Chondrocyte (in vitro differentiated cells): ENCODE measurements around the gene PICK1. TPM values are rescaled to one million over a fixed set of nuclear protein-coding genes. Genes with fewer than 3 reads are reported as not detected.
A peak's percentile ranks its signal among the peaks of the same experiment; 100 is the strongest.

Source experiments
- DNase-seq: peaks from one replicate; pipeline ENCODE4 v3.0.0; 2021; ENCODE audit warnings: mixed read lengths, low spot score
- H3K27ac Mint-ChIP-seq: one replicate; pipeline ENCODE4 v1.8.0; 2021; ENCODE audit warnings: mild to moderate bottlenecking, moderate library complexity, mixed read lengths; ENCODE audit not compliant: unreplicated experiment
- H3K27me3 Mint-ChIP-seq: 2 replicates; pipeline ENCODE4 v1.8.0; 2021; ENCODE audit warnings: low read depth, mixed read lengths
- H3K36me3 Mint-ChIP-seq: 2 replicates; pipeline ENCODE4 v1.8.0; 2021; ENCODE audit warnings: low read depth, mixed read lengths
- H3K4me1 Mint-ChIP-seq: 2 replicates; pipeline ENCODE4 v1.8.0; 2021; ENCODE audit warnings: low read depth, mild to moderate bottlenecking, mixed read lengths
- H3K4me3 Mint-ChIP-seq: one replicate; pipeline ENCODE4 v1.8.0; 2021; ENCODE audit warnings: mild to moderate bottlenecking, moderate library complexity, mixed read lengths; ENCODE audit not compliant: unreplicated experiment
- H3K9me3 Mint-ChIP-seq: 2 replicates; pipeline ENCODE4 v1.8.0; 2021; ENCODE audit warnings: low read depth, mixed read lengths
- total RNA-seq: library from RNA; stranded (reverse); gene quantifications from 3 replicates; pipeline ENCODE4 v1.2.1, GENCODE V29; 2021
- TF ChIP-seq, protein P1 (sequence below): fragments of 200-600 bp; sonication (generic); IDR thresholded peaks from 2 replicates; pipeline ENCODE4 v1.5.0; 2021; ENCODE audit warnings: antibody characterized with exemption, mild to moderate bottlenecking, moderate library complexity

The PICK1 gene
- total RNA-seq, 1 donor from 2014 or later = 13.5 TPM

DNA sequence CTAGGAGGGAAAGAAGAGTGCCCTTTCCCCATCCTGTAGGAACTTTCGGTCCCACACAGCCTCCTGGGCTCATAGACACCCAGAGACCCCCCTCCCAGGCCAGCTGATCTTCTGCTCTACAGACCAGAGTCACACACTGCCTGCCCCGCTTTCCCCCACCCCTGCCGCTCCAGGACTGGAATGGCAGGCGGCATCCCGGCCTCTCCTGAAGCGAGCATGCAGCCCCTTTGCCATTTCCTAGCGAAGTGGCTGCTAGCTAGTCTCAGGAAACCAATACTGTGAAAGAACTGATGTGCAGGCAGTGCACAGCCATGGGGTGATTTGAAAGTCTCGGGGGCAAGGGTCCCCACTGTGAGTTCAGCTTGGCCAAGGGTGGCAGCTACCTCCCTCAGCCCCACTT lies 8.3 kb downstream of the PICK1 start:
- no peak for DNase-seq
- TF ChIP-seq, protein P1, sequence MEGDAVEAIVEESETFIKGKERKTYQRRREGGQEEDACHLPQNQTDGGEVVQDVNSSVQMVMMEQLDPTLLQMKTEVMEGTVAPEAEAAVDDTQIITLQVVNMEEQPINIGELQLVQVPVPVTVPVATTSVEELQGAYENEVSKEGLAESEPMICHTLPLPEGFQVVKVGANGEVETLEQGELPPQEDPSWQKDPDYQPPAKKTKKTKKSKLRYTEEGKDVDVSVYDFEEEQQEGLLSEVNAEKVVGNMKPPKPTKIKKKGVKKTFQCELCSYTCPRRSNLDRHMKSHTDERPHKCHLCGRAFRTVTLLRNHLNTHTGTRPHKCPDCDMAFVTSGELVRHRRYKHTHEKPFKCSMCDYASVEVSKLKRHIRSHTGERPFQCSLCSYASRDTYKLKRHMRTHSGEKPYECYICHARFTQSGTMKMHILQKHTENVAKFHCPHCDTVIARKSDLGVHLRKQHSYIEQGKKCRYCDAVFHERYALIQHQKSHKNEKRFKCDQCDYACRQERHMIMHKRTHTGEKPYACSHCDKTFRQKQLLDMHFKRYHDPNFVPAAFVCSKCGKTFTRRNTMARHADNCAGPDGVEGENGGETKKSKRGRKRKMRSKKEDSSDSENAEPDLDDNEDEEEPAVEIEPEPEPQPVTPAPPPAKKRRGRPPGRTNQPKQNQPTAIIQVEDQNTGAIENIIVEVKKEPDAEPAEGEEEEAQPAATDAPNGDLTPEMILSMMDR = no peak
- Mint-ChIP-seq H3K27me3 (no peaks in the 10 kb centered on the region), H3K4me1 (peaks cover 21% of the 10 kb centered on the region), H3K4me3 (no peak overlapping the region), H3K36me3 (peaks cover 14% of the 10 kb centered on the region), H3K27ac (no peak overlapping the region), H3K9me3 (no peaks in the 10 kb centered on the region)

DNA sequence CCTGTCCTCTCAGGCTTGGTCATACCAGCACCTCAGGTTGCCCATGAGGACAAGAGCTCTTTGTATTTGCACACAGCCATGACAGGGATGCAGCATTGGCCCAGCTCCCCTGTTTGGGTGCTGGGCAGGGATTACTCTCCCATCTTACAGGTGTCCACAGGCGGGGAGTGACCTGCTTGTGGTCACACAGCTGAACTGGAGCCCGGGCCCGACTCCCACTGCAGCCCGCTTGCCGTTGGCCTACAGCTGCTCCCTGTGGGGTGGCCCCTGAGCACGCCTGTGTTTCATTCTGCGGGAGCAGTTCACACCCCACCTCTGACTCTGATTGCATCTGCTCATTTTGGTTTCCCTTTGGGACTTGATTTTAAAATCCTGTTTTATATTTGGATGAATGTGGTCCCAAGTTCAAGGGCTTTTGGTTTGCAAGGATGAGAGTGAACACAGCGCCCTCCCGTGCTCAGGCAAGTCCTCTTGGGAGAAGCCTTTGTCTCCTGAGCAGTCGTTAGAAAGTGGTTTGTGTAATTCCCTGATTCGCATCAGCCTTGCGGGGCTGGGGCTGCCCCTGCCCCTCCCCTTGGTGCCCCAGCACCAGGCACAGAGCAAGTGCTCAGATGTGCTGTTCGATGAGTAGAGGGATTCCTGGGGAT lies 9.3 kb downstream of the PICK1 start:
- Mint-ChIP-seq H3K4me1 (peaks cover 24% of the 10 kb centered on the region), H3K9me3 (no peaks in the 10 kb centered on the region), H3K27me3 (no peaks in the 10 kb centered on the region), H3K27ac (no peak overlapping the region), H3K4me3 (no peak overlapping the region), H3K36me3 (peaks cover 14% of the 10 kb centered on the region)
- DNase-seq = no peak
- TF ChIP-seq, protein P1 = no peak

DNA sequence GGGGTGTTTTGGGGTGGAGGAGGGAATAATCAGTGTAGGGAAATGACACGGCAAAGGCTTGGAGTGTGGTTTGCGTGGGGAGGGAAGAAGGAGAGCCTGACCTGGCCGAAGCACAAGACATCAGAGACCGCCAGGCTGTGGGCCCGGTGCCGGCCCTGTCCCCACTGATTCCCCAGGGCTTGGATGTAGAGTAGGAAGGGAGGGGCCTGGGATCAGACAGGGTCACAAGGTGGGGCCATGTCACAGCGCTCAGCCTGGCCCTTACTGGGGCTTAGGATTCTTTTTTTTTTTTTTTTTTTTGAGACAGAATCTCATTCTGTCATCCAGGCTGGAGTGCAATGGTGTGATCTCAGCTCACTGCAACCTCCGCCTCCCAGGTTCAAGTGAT lies 9.8 kb downstream of the PICK1 start:
- no peak for DNase-seq
- Mint-ChIP-seq H3K27me3 (no peaks in the 10 kb centered on the region), H3K36me3 (peaks cover 14% of the 10 kb centered on the region), H3K4me3 (no peak overlapping the region), H3K4me1 (peaks cover 24% of the 10 kb centered on the region), H3K27ac (no peak overlapping the region), H3K9me3 (no peaks in the 10 kb centered on the region)
- TF ChIP-seq, protein P1 = no peak

DNA sequence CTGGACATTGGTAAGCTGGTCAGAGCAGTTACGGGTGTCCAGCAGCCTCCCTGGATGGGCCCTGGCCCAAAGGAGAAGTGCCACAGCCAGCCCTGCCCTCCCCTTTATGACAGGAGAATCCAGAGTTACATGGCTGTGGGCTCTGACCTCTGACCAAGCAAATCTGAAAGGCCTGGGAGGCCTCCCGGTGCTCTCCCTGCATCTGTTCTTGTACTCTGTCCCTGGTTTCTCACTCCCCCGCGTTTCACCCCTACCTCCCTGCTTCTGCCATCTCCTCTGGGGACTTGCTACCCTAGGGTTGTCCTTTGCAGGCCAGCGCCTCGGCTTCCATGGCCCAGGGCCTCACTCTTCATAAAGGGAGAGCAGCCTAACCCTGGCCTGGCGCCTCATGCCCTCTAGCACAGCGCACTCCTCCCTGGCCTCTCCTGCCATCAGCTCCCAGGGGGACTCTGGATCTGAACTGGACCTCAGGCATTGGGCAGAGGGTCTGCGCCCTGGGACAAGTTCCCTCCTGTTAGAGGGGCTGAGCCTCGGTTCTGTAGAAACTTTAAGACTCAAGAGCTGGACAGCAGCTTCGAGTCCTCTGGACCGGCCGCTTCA lies 10.7 kb downstream of the PICK1 start:
- Mint-ChIP-seq H3K9me3 (no peaks in the 10 kb centered on the region), H3K27ac (peak overlapping the region; percentile 22)

DNA sequence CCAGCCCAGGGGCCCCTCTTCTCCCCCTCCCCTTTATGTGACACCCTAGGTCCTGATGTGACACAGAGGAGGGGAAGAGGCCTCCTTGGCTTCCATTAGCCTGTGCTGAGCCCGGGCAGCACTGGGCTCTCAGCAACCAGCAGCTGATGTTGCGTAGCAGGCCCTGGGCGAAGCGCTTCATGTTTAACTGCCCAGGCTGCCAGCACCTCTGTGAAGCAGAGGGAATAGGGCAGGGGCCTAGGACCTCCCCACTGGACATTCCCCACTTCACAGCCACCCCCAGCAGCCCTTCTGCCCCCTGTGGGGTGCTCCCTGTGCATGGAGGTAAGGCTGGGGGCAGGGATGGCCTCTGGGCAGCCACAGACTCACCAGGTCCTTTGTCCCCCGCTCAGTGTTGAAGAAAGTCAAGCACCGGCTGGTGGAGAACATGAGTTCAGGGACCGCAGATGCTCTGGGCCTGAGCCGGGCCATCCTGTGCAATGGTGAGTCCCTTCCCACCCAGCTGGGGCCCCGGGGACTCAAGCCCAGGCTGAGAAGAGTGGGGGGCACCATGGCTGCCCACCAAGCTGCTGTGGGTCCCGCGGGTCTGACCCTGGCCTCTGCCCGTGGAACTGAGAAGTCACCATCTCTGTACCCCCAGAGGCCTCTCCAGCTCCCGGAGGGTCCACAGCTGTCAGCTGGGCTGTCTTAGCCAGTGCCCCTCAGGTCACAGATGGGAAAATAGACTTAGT lies 11.6 kb downstream of the PICK1 start:
- TF ChIP-seq, protein P1 = no peak
- peak overlapping the region; percentile 51 for H3K4me3 Mint-ChIP-seq
- DNase-seq = no peak
- no peaks in the 10 kb centered on the region for H3K9me3 Mint-ChIP-seq
- H3K27ac Mint-ChIP-seq = peak overlapping the region; percentile 97
- H3K36me3 Mint-ChIP-seq = peaks cover 14% of the 10 kb centered on the region
- no peaks in the 10 kb centered on the region for H3K27me3 Mint-ChIP-seq
- peaks cover 24% of the 10 kb centered on the region for H3K4me1 Mint-ChIP-seq

More for the DNA sequence above, 10.7 kb downstream of the PICK1 start:
- DNase-seq = no peak
- Mint-ChIP-seq H3K4me1 (peaks cover 24% of the 10 kb centered on the region), H3K36me3 (peaks cover 14% of the 10 kb centered on the region), H3K27me3 (no peaks in the 10 kb centered on the region), H3K4me3 (no peak overlapping the region)
- TF ChIP-seq, protein P1 = no peak
